Bronchial smooth muscle cell (primary cell): Measurements from ENCODE around the gene NOL3. TPM values are rescaled to one million over a fixed set of nuclear protein-coding genes. Genes with fewer than 3 reads are reported as not detected.

Experiments
- total RNA-seq: library from RNA; depleted of rRNA; stranded (reverse); fragments of >200 nt; gene quantifications from 2 replicates; pipeline ENCODE4 v1.2.1, GENCODE V29; 2014

The NOL3 gene
- total RNA-seq, result 18.1 and 36.8 TPM in 2 replicates

DNA sequence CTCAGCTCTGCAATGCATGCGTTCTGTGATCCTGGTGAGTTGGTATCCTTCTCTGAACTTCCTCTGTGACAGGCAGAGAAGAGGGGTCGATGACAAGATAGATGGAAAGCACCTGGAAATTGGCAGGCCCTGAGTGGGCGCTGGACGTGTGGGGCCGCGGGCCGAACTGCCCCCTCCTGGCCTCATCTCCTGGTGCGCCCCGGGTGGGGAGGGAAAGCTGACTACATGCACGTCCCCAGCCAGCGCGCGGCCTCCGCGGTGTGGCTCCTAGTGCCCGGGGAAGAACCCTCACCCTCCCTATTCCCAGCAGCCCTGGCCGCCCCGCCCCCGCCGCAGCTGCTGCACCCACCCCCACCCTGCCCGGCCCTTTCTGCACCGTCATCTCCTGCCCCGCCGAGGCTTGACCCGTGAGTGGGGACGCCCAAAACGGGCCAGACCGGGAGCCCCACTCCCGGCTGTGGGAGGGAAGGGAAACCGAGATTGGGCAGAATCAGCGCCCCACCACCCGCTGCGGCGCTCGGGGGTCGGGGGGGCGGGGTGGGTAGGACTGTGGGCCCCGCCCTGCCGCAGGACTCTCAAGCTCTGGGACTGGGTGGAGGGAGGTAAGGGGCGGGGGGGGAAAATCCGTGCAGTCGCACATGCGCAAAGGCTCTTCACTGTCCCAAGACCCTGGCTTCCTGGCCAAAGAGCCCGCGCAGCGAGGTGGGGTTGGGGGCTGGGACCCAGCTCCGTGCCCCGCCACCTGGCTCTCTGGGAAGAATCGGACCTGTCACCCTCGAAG lies at the start of gene NOL3:
Gene NOL3, plus strand, starts transcription at position 371 of the 781 bp plus-strand sequence.

DNA sequence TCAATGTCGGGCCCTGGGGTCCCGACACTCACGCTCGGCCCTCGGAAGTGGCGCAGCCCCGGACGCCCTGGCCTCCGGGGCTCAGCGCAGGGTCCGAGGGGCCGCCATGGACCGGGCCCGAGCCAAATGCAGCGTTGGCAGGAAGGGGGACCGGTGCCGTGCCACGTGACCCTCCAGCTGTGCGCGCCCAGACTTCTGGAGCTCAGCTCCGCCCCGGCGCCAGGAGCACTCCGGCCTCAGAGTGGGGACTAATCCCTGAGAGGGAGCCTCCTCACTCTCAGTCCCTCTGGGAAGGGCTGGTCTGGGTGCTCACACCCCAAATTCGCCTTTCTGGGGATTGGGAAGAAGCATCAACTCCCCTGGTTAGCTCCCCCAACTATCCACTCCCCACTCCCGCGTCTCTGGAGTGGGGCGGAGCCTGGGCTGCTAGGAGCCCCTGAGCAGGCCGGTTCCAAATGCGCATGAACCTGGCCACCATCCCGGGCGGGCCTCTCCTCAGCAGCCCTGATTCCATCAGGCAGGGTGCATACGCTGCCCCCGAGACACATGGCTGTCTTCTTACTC lies 19.4 kb upstream of the NOL3 start, which contains the start of gene B3GNT9:
Gene B3GNT9, minus strand, starts transcription at position 166 of the 564 bp plus-strand sequence. CDS start 513 bp downstream, outside the sequence.

DNA sequence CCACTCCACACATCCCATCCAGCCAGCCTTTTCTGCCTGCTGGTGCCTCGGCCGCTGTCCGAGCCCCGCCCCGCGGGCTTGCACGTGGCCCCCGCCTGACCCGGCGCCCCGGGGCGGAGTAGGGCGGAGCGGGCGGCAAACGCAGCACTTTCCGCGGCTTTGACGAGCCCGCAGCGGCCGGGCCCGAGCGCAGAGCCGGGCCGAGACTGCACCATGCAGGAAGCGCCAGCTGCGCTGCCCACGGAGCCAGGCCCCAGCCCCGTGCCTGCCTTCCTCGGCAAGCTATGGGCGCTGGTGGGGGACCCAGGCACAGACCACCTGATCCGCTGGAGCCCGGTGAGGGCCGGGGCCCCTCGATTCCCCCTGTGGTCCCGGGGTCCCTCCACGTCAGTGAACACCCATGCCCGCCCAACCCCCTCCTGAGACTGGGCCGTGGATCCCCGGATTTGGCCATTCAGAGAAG lies 5.7 kb upstream of the NOL3 start, which contains the start of gene HSF4:
Gene HSF4, plus strand, starts transcription at position 147 of the 463 bp plus-strand sequence. Its CDS starts 67 bp downstream, at position 214.

GRCh38 chr16:67183627-67184452 lies 13.5 kb downstream of the NOL3 start, which contains the start of gene MATCAP1:
TSS of gene MATCAP1 (minus strand) at chr16:67183963. CDS start at chr16:67180610, 3,353 bp downstream.

DNA sequence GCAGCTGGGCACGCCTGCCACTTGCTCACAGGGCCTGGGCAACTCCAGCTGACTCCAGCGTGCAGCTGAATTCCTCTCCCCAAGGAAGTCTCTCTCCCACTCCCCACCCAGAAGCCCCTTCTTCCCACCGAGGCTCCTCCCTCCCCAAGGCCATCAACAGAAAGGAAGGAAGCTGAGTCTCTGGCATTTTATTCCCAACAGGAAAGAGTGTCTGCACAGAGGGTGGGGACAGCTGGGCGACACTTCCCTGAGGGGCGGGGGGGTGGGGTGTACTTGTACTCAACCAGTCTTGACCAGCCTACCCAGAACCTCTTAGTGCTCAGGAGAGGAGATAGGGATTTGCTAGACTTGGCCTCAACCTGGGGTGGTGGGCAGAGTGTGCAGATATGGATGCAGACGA lies 19.7 kb downstream of the NOL3 start, which contains the start of gene EXOC3L1:
Gene EXOC3L1, minus strand, starts transcription at position 96 of the 400 bp plus-strand sequence. CDS start 460 bp downstream, outside the sequence.

DNA sequence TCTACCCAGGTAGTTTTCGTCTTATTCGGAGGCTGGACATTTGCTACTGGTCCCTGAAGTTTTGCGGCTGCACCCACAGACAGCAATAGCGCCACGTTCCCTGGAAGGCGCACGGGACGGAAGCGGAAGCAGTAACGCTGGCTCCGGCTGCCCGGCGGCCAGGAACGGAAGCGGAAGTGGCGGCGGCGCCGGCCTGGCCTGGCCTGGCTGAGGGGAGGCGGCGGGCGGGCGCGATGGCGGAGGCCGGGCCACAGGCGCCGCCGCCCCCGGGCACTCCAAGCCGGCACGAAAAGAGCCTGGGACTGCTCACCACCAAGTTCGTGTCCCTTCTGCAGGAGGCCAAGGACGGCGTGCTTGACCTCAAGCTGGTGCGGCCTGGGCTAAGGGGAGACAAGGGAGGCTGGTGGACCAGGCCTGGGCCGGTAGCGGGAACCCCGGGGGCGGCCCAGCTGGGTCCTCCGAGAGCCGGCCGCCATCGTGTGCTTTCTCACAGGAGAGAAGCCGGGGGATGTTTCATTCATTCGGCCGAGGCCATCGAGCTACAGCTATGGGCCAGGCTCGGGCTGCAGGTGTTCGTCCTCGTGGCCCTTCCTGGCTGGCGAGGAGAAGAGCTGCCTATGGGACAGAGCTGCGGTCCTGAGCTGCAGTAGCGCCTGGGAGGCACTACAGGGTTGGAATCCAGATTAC lies 21.8 kb downstream of the NOL3 start, which contains the start of gene E2F4:
Gene E2F4, plus strand, starts transcription at position 161 of the 687 bp plus-strand sequence. Its CDS starts 73 bp downstream, at position 234.

GRCh38 chr16:67199011-67199807 lies 28.9 kb downstream of the NOL3 start, which contains the start of gene ELMO3:
TSS of gene ELMO3 (plus strand) at chr16:67199131. CDS start at chr16:67199327, 196 bp downstream.

Other genes with a start within 250 kb of the NOL3 start
- gene RRAD, start 245.0 kb upstream of the NOL3 start, total RNA-seq, result 9.8 and 11.7 TPM in 2 replicates
- gene CIAO2B, start 236.1 kb upstream of the NOL3 start, total RNA-seq, result 154 and 205 TPM in 2 replicates
- gene CES2, start 235.0 kb upstream of the NOL3 start, total RNA-seq, result 20.6 and 29.0 TPM in 2 replicates
- gene CES3, start 209.3 kb upstream of the NOL3 start, total RNA-seq, result 0.17 and 0.95 TPM in 2 replicates
- gene CES4A, start 181.9 kb upstream of the NOL3 start, total RNA-seq, result 1.1 and 3.3 TPM in 2 replicates
- gene CBFB, start 141.4 kb upstream of the NOL3 start, total RNA-seq, result 49.2 and 80.2 TPM in 2 replicates
- 10.9 and 12.3 TPM in 2 replicates for gene PHAF1, start 60.6 kb upstream of the NOL3 start, total RNA-seq
- 30.4 and 30.6 TPM in 2 replicates for gene B3GNT9, start 19.5 kb upstream of the NOL3 start, total RNA-seq
- 22.2 and 24.0 TPM in 2 replicates for gene TRADD, start 10.6 kb upstream of the NOL3 start, total RNA-seq
- gene FBXL8, start 10.6 kb upstream of the NOL3 start, total RNA-seq, result 13.1 and 14.2 TPM in 2 replicates
- gene HSF4, start 5.8 kb upstream of the NOL3 start, total RNA-seq, result 29.5 and 58.1 TPM in 2 replicates
- 27.7 and 30.4 TPM in 2 replicates for gene MATCAP1, start 13.4 kb downstream of the NOL3 start, total RNA-seq
- gene EXOC3L1, start 19.6 kb downstream of the NOL3 start, total RNA-seq, result 0.16 and 0.34 TPM in 2 replicates
- gene E2F4, start 21.6 kb downstream of the NOL3 start, total RNA-seq, result 29.0 and 42.0 TPM in 2 replicates
- gene ELMO3, start 28.6 kb downstream of the NOL3 start, total RNA-seq, result 0.26 and 0.32 TPM in 2 replicates
- 35.1 and 36.9 TPM in 2 replicates for gene TMEM208, start 56.6 kb downstream of the NOL3 start, total RNA-seq
- 4.9 and 8.2 TPM in 2 replicates for gene FHOD1, start 76.9 kb downstream of the NOL3 start, total RNA-seq
- gene SLC9A5, start 78.4 kb downstream of the NOL3 start, total RNA-seq, result 1.1 and 2.2 TPM in 2 replicates
- gene PLEKHG4, start 109.0 kb downstream of the NOL3 start, total RNA-seq, result 11.2 and 34.4 TPM in 2 replicates
- gene KCTD19, start 156.2 kb downstream of the NOL3 start, total RNA-seq, result not detected in 2 replicates
- 0.32 TPM in 1 of 2 replicates, not detected in the other for gene LRRC36, start 156.3 kb downstream of the NOL3 start, total RNA-seq
- 2.0 and 8.4 TPM in 2 replicates for gene TPPP3, start 223.0 kb downstream of the NOL3 start, total RNA-seq
- gene ZDHHC1, start 245.9 kb downstream of the NOL3 start, total RNA-seq, result 5.3 and 5.7 TPM in 2 replicates